HL-60 (cell line): Measurements from ENCODE around the gene IGHMBP2.

Source experiments
- DNase-seq, 2 experiments: peaks; one replicate each; pipeline ENCODE4 v3.0.0-alpha.2; 2010 to 2020; ENCODE audit warnings: low read depth in 1 of 2, low spot score in 1 of 2
- H3K27ac ChIP-seq: fragments of 250-450 bp; sonication (Bioruptor Pico); replicated peaks from 2 replicates; pipeline ENCODE4 v1.5.1; 2020; ENCODE audit warnings: mild to moderate bottlenecking, moderate library complexity
- H3K27me3 ChIP-seq: fragments of 250-450 bp; sonication (Bioruptor Pico); 2 replicates; pipeline ENCODE4 v1.5.1; 2021; ENCODE audit warnings: mild to moderate bottlenecking, moderate library complexity; ENCODE audit not compliant: insufficient read depth, poor library complexity, severe bottlenecking
- H3K4me3 ChIP-seq: replicated peaks from 2 replicates; pipeline ENCODE4 v1.5.1; 2011; ENCODE audit warnings: mild to moderate bottlenecking, control low read depth, low read length; ENCODE audit not compliant: insufficient read depth
- CTCF ChIP-seq: IDR thresholded peaks from one replicate; pipeline ENCODE4 v1.5.1; 2011; ENCODE audit warnings: low read length, control low read depth, inconsistent platforms; ENCODE audit not compliant: insufficient read depth
- GABPA ChIP-seq: IDR thresholded peaks from 2 replicates; pipeline ENCODE4 v1.6.1; 2012; ENCODE audit warnings: low read depth
- POLR2AphosphoS5 ChIP-seq: IDR thresholded peaks from 2 replicates; pipeline ENCODE4 v1.6.1; 2012; ENCODE audit warnings: low read depth
- SPI1 ChIP-seq: IDR thresholded peaks from 2 replicates; pipeline ENCODE4 v1.6.1; 2012; ENCODE audit warnings: low read depth, mild to moderate bottlenecking, borderline replicate concordance
- TF ChIP-seq, protein P1 (sequence below): IDR thresholded peaks from 2 replicates; pipeline ENCODE4 v1.6.1; 2012; ENCODE audit warnings: low read depth; ENCODE audit not compliant: insufficient replicate concordance

The IGHMBP2 gene

GRCh38 chr11:68857037-68857586 lies 46.6 kb upstream of the IGHMBP2 start:
- DNase-seq, result no peak
- H3K27ac ChIP-seq, result no peak overlapping the region
- TF ChIP-seq POLR2AphosphoS5, result no peak
- TF ChIP-seq SPI1, result no peak
- TF ChIP-seq, protein P1, sequence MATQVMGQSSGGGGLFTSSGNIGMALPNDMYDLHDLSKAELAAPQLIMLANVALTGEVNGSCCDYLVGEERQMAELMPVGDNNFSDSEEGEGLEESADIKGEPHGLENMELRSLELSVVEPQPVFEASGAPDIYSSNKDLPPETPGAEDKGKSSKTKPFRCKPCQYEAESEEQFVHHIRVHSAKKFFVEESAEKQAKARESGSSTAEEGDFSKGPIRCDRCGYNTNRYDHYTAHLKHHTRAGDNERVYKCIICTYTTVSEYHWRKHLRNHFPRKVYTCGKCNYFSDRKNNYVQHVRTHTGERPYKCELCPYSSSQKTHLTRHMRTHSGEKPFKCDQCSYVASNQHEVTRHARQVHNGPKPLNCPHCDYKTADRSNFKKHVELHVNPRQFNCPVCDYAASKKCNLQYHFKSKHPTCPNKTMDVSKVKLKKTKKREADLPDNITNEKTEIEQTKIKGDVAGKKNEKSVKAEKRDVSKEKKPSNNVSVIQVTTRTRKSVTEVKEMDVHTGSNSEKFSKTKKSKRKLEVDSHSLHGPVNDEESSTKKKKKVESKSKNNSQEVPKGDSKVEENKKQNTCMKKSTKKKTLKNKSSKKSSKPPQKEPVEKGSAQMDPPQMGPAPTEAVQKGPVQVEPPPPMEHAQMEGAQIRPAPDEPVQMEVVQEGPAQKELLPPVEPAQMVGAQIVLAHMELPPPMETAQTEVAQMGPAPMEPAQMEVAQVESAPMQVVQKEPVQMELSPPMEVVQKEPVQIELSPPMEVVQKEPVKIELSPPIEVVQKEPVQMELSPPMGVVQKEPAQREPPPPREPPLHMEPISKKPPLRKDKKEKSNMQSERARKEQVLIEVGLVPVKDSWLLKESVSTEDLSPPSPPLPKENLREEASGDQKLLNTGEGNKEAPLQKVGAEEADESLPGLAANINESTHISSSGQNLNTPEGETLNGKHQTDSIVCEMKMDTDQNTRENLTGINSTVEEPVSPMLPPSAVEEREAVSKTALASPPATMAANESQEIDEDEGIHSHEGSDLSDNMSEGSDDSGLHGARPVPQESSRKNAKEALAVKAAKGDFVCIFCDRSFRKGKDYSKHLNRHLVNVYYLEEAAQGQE, result no peak
- TF ChIP-seq GABPA, result no peak
- TF ChIP-seq CTCF, result no peak

GRCh38 chr11:68859123-68859522 lies 44.6 kb upstream of the IGHMBP2 start:
- TF ChIP-seq CTCF (no peak), GABPA (no peak), SPI1 (no peak), POLR2AphosphoS5 (no peak)
- TF ChIP-seq, protein P1, result no peak
- no peak overlapping the region for H3K4me3 ChIP-seq
- H3K27ac ChIP-seq, result no peak overlapping the region
- H3K27me3 ChIP-seq, result no peaks in the 10 kb centered on the region
- no peak for DNase-seq

More at GRCh38 chr11:68857037-68857586, 46.6 kb upstream of the IGHMBP2 start:
- Histone ChIP-seq H3K4me3 (no peak overlapping the region), H3K27me3 (no peaks in the 10 kb centered on the region)

- H3K4me3 ChIP-seq, result no peak overlapping the region
- H3K27me3 ChIP-seq, result no peaks in the 10 kb centered on the region
- H3K27ac ChIP-seq, result no peak overlapping the region
- no peak for TF ChIP-seq POLR2AphosphoS5
- DNase-seq, result no peak
These were observed 41.3 kb upstream of the IGHMBP2 start for GRCh38 chr11:68862421-68862820.

DNA sequence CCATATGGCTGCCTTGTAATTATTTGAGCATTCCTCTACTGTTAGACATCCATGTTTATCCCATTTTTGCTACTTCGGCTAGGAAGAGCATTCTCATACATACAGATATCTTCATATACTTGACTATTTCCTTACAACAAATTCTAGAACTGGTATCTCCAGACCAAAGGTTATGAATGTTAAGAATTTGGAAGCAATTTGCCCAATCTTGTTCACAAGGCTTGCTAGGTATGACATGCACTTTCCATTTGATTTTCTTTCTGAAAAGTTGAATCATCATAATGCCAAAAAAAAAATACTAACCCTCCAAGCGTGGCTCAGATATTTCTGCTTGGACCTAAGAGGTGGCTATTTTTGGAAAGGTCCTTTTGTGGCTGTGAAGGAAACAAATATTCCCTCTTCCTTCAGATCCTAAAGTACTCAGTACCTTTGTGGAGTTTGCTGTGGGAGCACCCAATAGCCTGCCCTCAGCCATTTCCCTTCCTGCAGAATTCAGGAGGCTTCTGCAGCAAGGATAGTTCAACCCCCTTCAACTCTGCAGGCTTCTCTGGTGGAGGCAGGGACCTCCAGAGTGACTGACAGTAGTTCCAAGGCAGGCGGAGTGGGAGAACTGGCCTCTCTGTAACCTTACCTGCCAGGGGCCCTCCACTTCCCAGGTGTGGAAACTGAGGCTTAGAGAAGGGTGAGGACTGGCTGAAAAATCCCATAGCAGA lies 40.0 kb upstream of the IGHMBP2 start:
- Histone ChIP-seq H3K27me3 (no peaks in the 10 kb centered on the region), H3K4me3 (no peak overlapping the region), H3K27ac (no peak overlapping the region)
- TF ChIP-seq CTCF, result no peak
- TF ChIP-seq, protein P1, result no peak
- TF ChIP-seq GABPA, result no peak
- TF ChIP-seq POLR2AphosphoS5, result no peak
- TF ChIP-seq SPI1, result no peak
- DNase-seq, result no peak
